AG04450 (cell line): ENCODE results near the gene CDH26. TPM values are rescaled to one million over a fixed set of nuclear protein-coding genes. Genes with fewer than 3 reads are reported as not detected.
A peak's percentile ranks its signal among the peaks of the same experiment; 100 is the strongest.
"Not testable (repeated sequence)": the region's sequence is repeated elsewhere in the genome, so short reads cannot be mapped to it uniquely, and the experiment has no call there.

ENCODE experiments used
- CTCF ChIA-PET: fragments of 300-600, 350-600 bp; formaldehyde crosslinking; extraction: SDS; loops from one replicate; lab custom pipeline; 2022; ENCODE audit warnings: antibody characterized with exemption, inconsistent platforms; lab: Charles Lee
- POLR2A ChIA-PET: fragments of 350-600 bp; formaldehyde crosslinking; extraction: SDS; loops from one replicate; lab custom pipeline; 2021; ENCODE audit warnings: antibody characterized with exemption, inconsistent platforms; lab: Yijun Ruan, JAX
- DNase-seq: peaks from one replicate; pipeline ENCODE4 v3.0.0-alpha.2; 2011; ENCODE audit warnings: low read depth, low spot score
- H3K27ac ChIP-seq: one replicate; pipeline ENCODE4 v1.5.1; 2012; ENCODE audit warnings: low read depth, low read length, control low read depth
- H3K27me3 ChIP-seq: one replicate; pipeline ENCODE4 v1.6.0; 2012; ENCODE audit warnings: low read length; ENCODE audit not compliant: control insufficient read depth, insufficient read depth
- H3K4me3 ChIP-seq: 2 replicates; pipeline ENCODE4 v1.5.1; 2011; ENCODE audit warnings: mild to moderate bottlenecking, low read depth, low read length, control low read depth
- H3K9me3 ChIP-seq: 2 replicates; pipeline ENCODE4 v1.5.1; 2012; ENCODE audit warnings: low read length; ENCODE audit not compliant: control insufficient read depth, insufficient read depth
- CTCF ChIP-seq: IDR thresholded peaks from 2 replicates; pipeline ENCODE4 v1.5.1; 2011; ENCODE audit warnings: low read depth, low read length, control low read depth, inconsistent platforms
- polyA plus RNA-seq: library from polyadenylated mRNA; depleted of rRNA; stranded (reverse); fragments of >200 nt; gene quantifications from 2 replicates; pipeline ENCODE4 v1.2.3, GENCODE V29; 2011

CDH26 gene
- polyA plus RNA-seq, 1 experiment: 0.10 TPM

GRCh38 chr20:60040471-60041162, 82.4 kb downstream of the CDH26 start:
- Histone ChIP-seq H3K4me3 (no peak overlapping the region), H3K27ac (no peak overlapping the region), H3K27me3 (peaks cover 2% of the 10 kb centered on the region), H3K9me3 (no peaks in the 10 kb centered on the region)
- DNase-seq: no peak
- ChIA-PET POLR2A (no interaction called here), CTCF (interaction anchor here (0.6 to 1.8 kb wide), 2 partner anchors 16 to 17 kb away, joined by 4 to 7 read pairs; no protein-coding TSS in a partner anchor)
- no peak for TF ChIP-seq CTCF

- CTCF ChIA-PET: not testable (repeated sequence)
Observed at GRCh38 chr20:60041436-60042165, 83.4 kb downstream of the CDH26 start.

GRCh38 chr20:60043435-60043834, 85.2 kb downstream of the CDH26 start:
- ChIA-PET POLR2A (no interaction called here), CTCF (interaction anchor here (0.7 to 1.4 kb wide), 2 partner anchors 14 to 26 kb away, joined by 3 to 9 read pairs; no protein-coding TSS in a partner anchor)
- DNase-seq: no peak
- Histone ChIP-seq H3K4me3 (no peak overlapping the region), H3K27me3 (no peaks in the 10 kb centered on the region), H3K27ac (no peak overlapping the region), H3K9me3 (no peaks in the 10 kb centered on the region)
- no peak for TF ChIP-seq CTCF

More at GRCh38 chr20:60041436-60042165, 83.4 kb downstream of the CDH26 start:
- DNase-seq: peak; percentile 72
- H3K4me3 ChIP-seq, H3K27me3 ChIP-seq, POLR2A ChIA-PET, H3K27ac ChIP-seq, H3K9me3 ChIP-seq: not testable (repeated sequence)

- ChIA-PET POLR2A (interaction anchor here (1.4 kb wide), 1 partner anchor 106 kb away, joined by 5 read pairs; the partner anchor contains the start of genes FAM217B and PPP1R3D), CTCF (interaction anchor here (1.0 to 3.9 kb wide), 3 partner anchors 10 to 17 kb away, joined by 3 to 31 read pairs (median 7); no protein-coding TSS in a partner anchor)
- no peak for TF ChIP-seq CTCF
- no peak overlapping the region for H3K27ac ChIP-seq
- no peak for DNase-seq
- no peaks in the 10 kb centered on the region for H3K9me3 ChIP-seq
- no peaks in the 10 kb centered on the region for H3K27me3 ChIP-seq
- no peak overlapping the region for H3K4me3 ChIP-seq
Observed at GRCh38 chr20:60046011-60046413, 87.8 kb downstream of the CDH26 start.

DNA sequence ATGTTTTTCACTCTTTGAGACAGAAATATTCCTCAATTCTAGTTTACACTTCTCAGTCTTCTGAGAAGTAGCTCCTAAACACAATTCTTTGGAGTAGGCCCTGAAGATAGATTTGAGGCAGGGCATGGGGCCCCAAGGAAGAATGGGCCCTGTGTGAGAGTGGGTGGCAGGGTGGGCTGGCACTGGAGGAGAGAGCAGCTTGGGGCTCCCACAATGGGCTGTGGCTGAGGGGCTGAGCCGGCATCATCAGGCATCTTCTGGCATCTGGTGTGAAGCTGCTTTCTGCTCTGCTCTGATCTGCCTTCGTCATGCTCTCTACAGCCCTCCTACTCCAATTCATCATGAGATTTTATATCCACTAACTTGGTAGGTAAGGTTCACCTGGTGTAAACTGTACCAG, 88.2 kb downstream of the CDH26 start:
- H3K4me3 ChIP-seq: no peak overlapping the region
- H3K27me3 ChIP-seq: no peaks in the 10 kb centered on the region
- H3K9me3 ChIP-seq: no peaks in the 10 kb centered on the region
- TF ChIP-seq CTCF: no peak
- ChIA-PET POLR2A (interaction anchor here (1.4 kb wide), 1 partner anchor 106 kb away, joined by 5 read pairs; the partner anchor contains the start of genes FAM217B and PPP1R3D), CTCF (interaction anchor here (1.0 to 3.9 kb wide), 3 partner anchors 10 to 16 kb away, joined by 3 to 31 read pairs (median 7); no protein-coding TSS in a partner anchor)
- no peak overlapping the region for H3K27ac ChIP-seq
- no peak for DNase-seq
